ENCODE measurements around the gene PRRC1. TPM values are rescaled to one million over a fixed set of nuclear protein-coding genes. Genes with fewer than 3 reads are reported as not detected.

The PRRC1 gene
- total RNA-seq, 4 donors from 2014 or later: 34.1 to 60.9 (median 46.3) TPM

DNA sequence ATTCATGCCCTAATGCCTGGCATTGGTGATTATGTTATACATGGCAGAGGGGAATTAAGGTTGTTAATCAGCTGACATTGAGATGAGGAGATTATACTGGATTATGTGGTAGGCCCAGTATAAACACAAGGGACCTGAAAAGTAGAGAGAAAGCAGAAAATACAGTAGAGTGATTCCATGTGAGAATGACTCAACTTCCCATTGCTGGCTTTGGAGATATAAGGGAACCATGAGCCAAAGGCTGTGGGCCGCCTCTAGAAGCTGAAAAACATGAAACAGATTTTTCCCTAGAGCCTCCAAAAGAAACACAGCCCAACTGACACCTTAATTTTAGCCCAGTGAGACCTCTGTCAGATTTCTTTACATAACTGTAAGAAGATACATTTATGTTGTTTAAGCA, 66.4 kb downstream of the PRRC1 start:
- Histone ChIP-seq H3K4me1 (no peaks in the 10 kb centered on the region), H3K27me3 (no peaks in the 10 kb centered on the region), H3K9me3 (no peaks in the 10 kb centered on the region), H3K4me3 (no peak overlapping the region), H3K36me3 (no peaks in the 10 kb centered on the region), H3K27ac (no peak overlapping the region)
- DNase-seq: no peak
- no peak for TF ChIP-seq POLR2A (IDR thresholded peaks at IDR 0.05)
- TF ChIP-seq, protein P1, sequence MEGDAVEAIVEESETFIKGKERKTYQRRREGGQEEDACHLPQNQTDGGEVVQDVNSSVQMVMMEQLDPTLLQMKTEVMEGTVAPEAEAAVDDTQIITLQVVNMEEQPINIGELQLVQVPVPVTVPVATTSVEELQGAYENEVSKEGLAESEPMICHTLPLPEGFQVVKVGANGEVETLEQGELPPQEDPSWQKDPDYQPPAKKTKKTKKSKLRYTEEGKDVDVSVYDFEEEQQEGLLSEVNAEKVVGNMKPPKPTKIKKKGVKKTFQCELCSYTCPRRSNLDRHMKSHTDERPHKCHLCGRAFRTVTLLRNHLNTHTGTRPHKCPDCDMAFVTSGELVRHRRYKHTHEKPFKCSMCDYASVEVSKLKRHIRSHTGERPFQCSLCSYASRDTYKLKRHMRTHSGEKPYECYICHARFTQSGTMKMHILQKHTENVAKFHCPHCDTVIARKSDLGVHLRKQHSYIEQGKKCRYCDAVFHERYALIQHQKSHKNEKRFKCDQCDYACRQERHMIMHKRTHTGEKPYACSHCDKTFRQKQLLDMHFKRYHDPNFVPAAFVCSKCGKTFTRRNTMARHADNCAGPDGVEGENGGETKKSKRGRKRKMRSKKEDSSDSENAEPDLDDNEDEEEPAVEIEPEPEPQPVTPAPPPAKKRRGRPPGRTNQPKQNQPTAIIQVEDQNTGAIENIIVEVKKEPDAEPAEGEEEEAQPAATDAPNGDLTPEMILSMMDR (IDR thresholded peaks at IDR 0.05): no peak

DNA sequence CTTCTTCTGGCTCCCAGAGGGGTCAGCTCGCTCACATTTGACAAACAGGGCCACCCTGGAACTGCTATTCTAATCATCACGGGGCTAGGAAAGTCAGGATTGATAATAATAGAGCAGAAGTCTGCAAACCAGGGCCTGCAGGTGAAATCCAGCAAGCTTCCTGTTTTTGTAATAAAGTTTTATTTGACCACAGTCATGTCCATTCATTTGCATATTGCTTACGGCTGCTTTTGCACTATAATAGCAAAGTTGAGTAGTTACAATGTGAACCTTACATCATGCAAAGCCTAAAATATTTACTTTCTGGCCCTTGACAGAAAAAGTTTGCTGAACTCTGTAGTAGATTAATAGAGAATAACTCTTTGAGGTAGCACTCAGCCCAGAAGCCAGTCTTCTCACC, 68.2 kb downstream of the PRRC1 start:
- no peaks in the 10 kb centered on the region for H3K27me3 ChIP-seq
- H3K4me3 ChIP-seq: no peak overlapping the region
- no peak for DNase-seq
- no peak overlapping the region for H3K27ac ChIP-seq
- no peaks in the 10 kb centered on the region for H3K36me3 ChIP-seq
- TF ChIP-seq, protein P1 (IDR thresholded peaks at IDR 0.05): no peak
- no peaks in the 10 kb centered on the region for H3K4me1 ChIP-seq
- H3K9me3 ChIP-seq: no peaks in the 10 kb centered on the region

DNA sequence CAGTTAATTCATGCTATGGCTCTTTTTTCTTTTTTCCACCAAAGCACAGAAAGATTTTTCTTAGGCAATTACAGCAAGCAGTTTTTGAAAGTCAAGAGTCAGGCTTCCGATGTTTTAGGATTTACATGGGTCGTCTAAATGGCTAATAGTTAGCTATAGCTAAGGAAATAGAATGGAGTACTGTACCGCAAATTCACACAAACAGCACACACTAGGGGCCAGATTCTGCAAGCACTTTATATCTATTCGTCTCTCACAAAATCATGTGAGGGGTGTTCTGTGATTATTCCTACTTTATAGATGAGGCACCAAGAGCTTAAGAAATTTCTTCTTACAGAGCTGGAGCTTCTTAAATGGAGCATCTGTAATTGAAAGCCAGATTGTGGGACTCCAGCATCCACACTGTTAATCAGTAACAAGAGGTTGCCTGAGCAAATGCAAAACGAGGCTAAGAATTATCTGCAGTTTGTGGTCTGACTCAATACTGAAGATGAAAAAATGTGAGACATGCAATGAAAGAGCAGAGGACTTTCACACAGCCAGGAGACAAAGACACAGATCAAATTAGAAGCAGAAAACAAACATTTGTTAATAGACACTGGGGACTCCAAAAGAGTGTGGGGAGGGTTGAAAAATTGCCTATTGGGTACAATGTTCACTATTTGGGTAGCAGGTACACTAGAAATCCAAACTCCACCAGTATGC, 68.8 kb downstream of the PRRC1 start:
- Histone ChIP-seq H3K27ac (no peak overlapping the region), H3K27me3 (no peaks in the 10 kb centered on the region), H3K36me3 (no peaks in the 10 kb centered on the region), H3K4me3 (no peak overlapping the region), H3K4me1 (no peaks in the 10 kb centered on the region), H3K9me3 (no peaks in the 10 kb centered on the region)
- no peak for DNase-seq
- TF ChIP-seq POLR2A (IDR thresholded peaks at IDR 0.05): no peak
- TF ChIP-seq, protein P1 (IDR thresholded peaks at IDR 0.05): no peak

DNA sequence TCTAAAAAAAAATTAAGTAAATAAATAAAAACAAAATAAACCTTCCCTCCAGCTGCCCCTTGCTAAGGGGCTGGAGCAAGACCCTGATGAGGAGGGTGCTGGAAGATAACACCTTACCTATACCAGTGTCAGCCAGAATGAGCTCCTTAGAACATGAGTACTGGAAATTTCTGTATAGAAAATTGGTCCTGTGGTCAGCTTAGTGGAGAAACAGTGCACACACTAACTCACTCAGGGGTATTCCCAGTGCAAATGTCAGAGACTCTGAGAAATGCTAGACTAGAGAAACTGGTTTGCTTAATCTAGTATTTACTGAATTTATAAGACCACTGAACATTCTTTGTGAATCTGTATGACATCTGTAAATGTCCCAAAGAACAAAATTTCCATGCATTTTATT, 69.4 kb downstream of the PRRC1 start:
- DNase-seq: no peak
- no peaks in the 10 kb centered on the region for H3K9me3 ChIP-seq
- H3K36me3 ChIP-seq: no peaks in the 10 kb centered on the region
- H3K4me3 ChIP-seq: no peak overlapping the region
- H3K27me3 ChIP-seq: no peaks in the 10 kb centered on the region
- TF ChIP-seq, protein P1 (IDR thresholded peaks at IDR 0.05): no peak
- TF ChIP-seq POLR2A (IDR thresholded peaks at IDR 0.05): no peak
- no peak overlapping the region for H3K27ac ChIP-seq
- no peaks in the 10 kb centered on the region for H3K4me1 ChIP-seq

DNA sequence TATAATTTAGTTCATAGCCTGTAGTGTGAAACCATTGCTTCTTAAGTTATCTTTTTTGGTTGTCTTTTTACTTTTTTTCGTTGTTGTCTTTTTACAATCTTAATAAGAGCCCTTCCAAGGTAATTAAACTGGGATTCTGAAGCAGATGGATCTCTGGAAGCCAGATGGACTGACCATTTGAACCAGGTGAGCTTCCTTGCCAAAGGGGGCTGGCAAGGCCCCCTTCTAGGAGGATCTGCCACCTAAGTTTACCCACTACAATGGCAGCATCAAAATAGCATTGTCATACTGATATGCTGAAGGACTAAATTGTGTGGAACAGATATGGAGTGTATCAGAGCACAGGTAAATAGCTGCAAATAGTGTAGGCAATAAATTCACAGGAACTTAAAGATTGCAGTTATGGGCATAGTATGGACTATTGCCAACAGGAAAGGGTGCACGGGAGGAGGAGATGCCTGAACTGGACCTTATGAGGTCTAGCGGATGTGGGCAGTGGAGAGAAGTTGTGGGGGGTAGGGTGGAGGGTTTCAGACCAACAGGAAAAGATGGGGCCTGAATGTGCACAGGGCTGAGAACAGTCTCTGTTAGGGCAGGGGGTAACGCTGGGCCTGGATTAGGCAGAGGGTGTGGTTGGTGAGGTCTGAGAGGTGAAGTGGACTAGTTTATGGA, 69.9 kb downstream of the PRRC1 start:
- DNase-seq: no peak
- Histone ChIP-seq H3K4me1 (no peaks in the 10 kb centered on the region), H3K9me3 (no peaks in the 10 kb centered on the region), H3K4me3 (no peak overlapping the region), H3K27me3 (no peaks in the 10 kb centered on the region), H3K27ac (no peak overlapping the region), H3K36me3 (no peaks in the 10 kb centered on the region)
- TF ChIP-seq, protein P1 (IDR thresholded peaks at IDR 0.05): no peak
- no peak for TF ChIP-seq POLR2A (IDR thresholded peaks at IDR 0.05)

Data from Peyer's patch (tissue), 4 donors.